PC-3 (cell line): Measurements from ENCODE around the gene MAS1.

Experiments used
- CTCF ChIP-seq: fragments of 300-600 bp; sonication (generic); conservative IDR thresholded peaks from 2 replicates; pipeline ENCODE4 v1.5.1; 2017; ENCODE audit warnings: antibody characterized with exemption, low read depth, mild to moderate bottlenecking, low read length
- EZH2 ChIP-seq: fragments of 300-600 bp; sonication (generic); IDR thresholded peaks from one replicate; pipeline ENCODE4 v1.6.1; 2017; ENCODE audit warnings: antibody characterized with exemption, mild to moderate bottlenecking, low read length; ENCODE audit not compliant: unreplicated experiment
- EZH2phosphoT487 ChIP-seq: fragments of 300-600 bp; sonication (generic); IDR thresholded peaks from 2 replicates; pipeline ENCODE4 v1.6.1; 2018; ENCODE audit warnings: mild to moderate bottlenecking, antibody characterized with exemption, low read length, borderline replicate concordance

GRCh38 chr6:159878341-159878740, 12.4 kb upstream of the MAS1 start:
- TF ChIP-seq EZH2 (no peak), CTCF (no peak), EZH2phosphoT487 (no peak)
